HEK293T (cell line): ENCODE data around the gene MEIS1.

Source experiments
- ARNT ChIP-seq: fragments of 450-650 bp; IDR thresholded peaks from 2 replicates; pipeline ENCODE4 v1.6.1; 2017; ENCODE audit warnings: mild to moderate bottlenecking
- BHLHE40 ChIP-seq: fragments of 450-650 bp; IDR thresholded peaks from 2 replicates; pipeline ENCODE4 v1.6.1; 2016; ENCODE audit warnings: mild to moderate bottlenecking, moderate library complexity, borderline replicate concordance
- CTBP1 ChIP-seq: fragments of 450-650 bp; IDR thresholded peaks from 2 replicates; pipeline ENCODE4 v1.6.1; 2016; ENCODE audit warnings: borderline replicate concordance
- ELF4 ChIP-seq: fragments of 450-650 bp; IDR thresholded peaks from 2 replicates; pipeline ENCODE4 v1.6.1; 2017; ENCODE audit warnings: antibody characterized with exemption
- FOXK2 ChIP-seq: fragments of 450-650 bp; IDR thresholded peaks from 2 replicates; pipeline ENCODE4 v1.6.1; 2016; ENCODE audit warnings: mild to moderate bottlenecking
- NFRKB ChIP-seq: fragments of 450-650 bp; IDR thresholded peaks from 2 replicates; pipeline ENCODE4 v1.6.1; 2016; ENCODE audit warnings: mild to moderate bottlenecking, moderate library complexity
- PKNOX1 ChIP-seq: fragments of 450-650 bp; IDR thresholded peaks from 2 replicates; pipeline ENCODE4 v1.6.1; 2016
- SP1 ChIP-seq: fragments of 450-650 bp; IDR thresholded peaks from 2 replicates; pipeline ENCODE4 v1.6.1; 2017
- SUZ12 ChIP-seq: fragments of 450-650 bp; IDR thresholded peaks from 2 replicates; pipeline ENCODE4 v1.6.1; 2016; ENCODE audit warnings: mild to moderate bottlenecking
- TARDBP ChIP-seq: fragments of 450-650 bp; IDR thresholded peaks from 2 replicates; pipeline ENCODE4 v1.6.1; 2016

GRCh38 chr2:66489436-66489835, 54.5 kb downstream of the MEIS1 start:
- TF ChIP-seq ARNT (no peak), FOXK2 (no peak), TARDBP (no peak), SP1 (no peak), ELF4 (no peak), CTBP1 (no peak), PKNOX1 (no peak), SUZ12 (no peak), BHLHE40 (no peak), NFRKB (no peak)
